HepG2 (cell line): ENCODE results near the gene KIF5B. TPM values are rescaled to one million over a fixed set of nuclear protein-coding genes. Genes with fewer than 3 reads are reported as not detected.

Experiments used
- CBX5 ChIP-seq: sonication (generic); formaldehyde crosslinking; IDR thresholded peaks from 2 replicates; pipeline ENCODE4 v1.4.0; 2020; ENCODE audit warnings: missing genetic modification reagents, borderline replicate concordance
- CREB1 ChIP-seq, 2 experiments: fragments of 450-650 bp in 1 of 2; IDR thresholded peaks; 2 replicates each; pipeline ENCODE4 v1.6.1; 2016 to 2017; ENCODE audit warnings: control low read depth in 1 of 2, mild to moderate bottlenecking in 1 of 2, missing compliant biosample characterization in 1 of 2, missing genetic modification characterization in 1 of 2
- ELF1 ChIP-seq: sonication (generic); formaldehyde crosslinking; IDR thresholded peaks from 2 replicates; pipeline ENCODE4 v1.4.0; 2020; ENCODE audit warnings: missing genetic modification reagents
- FOSL2 ChIP-seq: sonication (generic); formaldehyde crosslinking; IDR thresholded peaks from 2 replicates; pipeline ENCODE4 v1.4.0; 2020; ENCODE audit warnings: missing genetic modification reagents
- KDM2A ChIP-seq: sonication (generic); formaldehyde crosslinking; IDR thresholded peaks from 2 replicates; pipeline ENCODE4 v1.4.0; 2020; ENCODE audit warnings: low read depth, missing genetic modification reagents, borderline replicate concordance
- KDM5B ChIP-seq: sonication (generic); formaldehyde crosslinking; IDR thresholded peaks from 2 replicates; pipeline ENCODE4 v1.4.0; 2020; ENCODE audit warnings: missing genetic modification reagents, mild to moderate bottlenecking, borderline replicate concordance
- NFYB ChIP-seq: sonication (generic); formaldehyde crosslinking; IDR thresholded peaks from 2 replicates; pipeline ENCODE4 v1.4.0; 2020; ENCODE audit warnings: missing genetic modification reagents
- NR2C2 ChIP-seq: sonication (generic); formaldehyde crosslinking; IDR thresholded peaks from 2 replicates; pipeline ENCODE4 v1.4.0; 2020; ENCODE audit warnings: missing genetic modification reagents, mild to moderate bottlenecking, moderate library complexity, borderline replicate concordance
- SOX5 ChIP-seq: IDR thresholded peaks from 2 replicates; pipeline ENCODE4 v1.6.1; 2016; ENCODE audit warnings: borderline replicate concordance
- SUZ12 ChIP-seq: fragments of 150-350 bp; IDR thresholded peaks from 2 replicates; pipeline ENCODE4 v1.6.1; 2014; ENCODE audit warnings: low read depth, low read length
- ZKSCAN5 ChIP-seq: sonication (generic); formaldehyde crosslinking; IDR thresholded peaks from 2 replicates; pipeline ENCODE4 v1.5.1; 2020; ENCODE audit warnings: mild to moderate bottlenecking, missing genetic modification reagents
- ZNF225 ChIP-seq: sonication (generic); formaldehyde crosslinking; IDR thresholded peaks from 2 replicates; pipeline ENCODE4 v1.4.0; 2020; ENCODE audit warnings: mild to moderate bottlenecking, missing genetic modification reagents
- ZNF282 ChIP-seq: fragments of 450-650 bp; IDR thresholded peaks from 2 replicates; pipeline ENCODE4 v1.6.1; 2018; ENCODE audit not compliant: partially characterized antibody
- ZNF563 ChIP-seq: sonication (generic); formaldehyde crosslinking; IDR thresholded peaks from 2 replicates; pipeline ENCODE4 v1.8.0; 2022; ENCODE audit warnings: mild to moderate bottlenecking, moderate library complexity, missing genetic modification reagents
- ZNF616 ChIP-seq: sonication (generic); formaldehyde crosslinking; IDR thresholded peaks from 2 replicates; pipeline ENCODE4 v1.5.0; 2020; ENCODE audit warnings: low read depth, mild to moderate bottlenecking, missing genetic modification reagents
- polyA plus RNA-seq, 8 experiments: library from polyadenylated mRNA; depleted of rRNA in 3 of 8; stranded (reverse) in 7 of 8; unstranded in 1 of 8; fragments of >200 nt; fragmentation: Illumina TruSeq in 4 of 8; extraction: Trizol in 4 of 8; gene quantifications; 2 replicates each; pipeline versions ENCODE4 v1.2.1 to v1.2.3, GENCODE V29; 2011 to 2016; ENCODE audit warnings: low read depth in 4 of 8, missing spikeins in 1 of 8, mixed read lengths in 1 of 8; ENCODE audit not compliant: insufficient read depth in 1 of 8
- total RNA-seq, 5 experiments: library from RNA; depleted of rRNA; stranded (reverse); fragments of >200 nt; fragmentation: Illumina TruSeq; extraction: Trizol; gene quantifications; 2 replicates each; pipeline ENCODE4 v1.2.3, GENCODE V29; 2016; ENCODE audit warnings: low read depth in 1 of 5
- TF ChIP-seq, protein P1 (sequence below): IDR thresholded peaks from 2 replicates; pipeline ENCODE4 v1.6.1; 2016; ENCODE audit warnings: control low read depth
- TF ChIP-seq, protein P2 (sequence below), 2 experiments: sonication (generic) in 1 of 2; formaldehyde crosslinking in 1 of 2; IDR thresholded peaks; 2 replicates each; pipeline versions ENCODE4 v1.4.0 to v1.6.1; 2018 to 2020; ENCODE audit warnings: missing genetic modification reagents in 2 of 2, borderline replicate concordance in 1 of 2, low read depth in 1 of 2, mild to moderate bottlenecking in 1 of 2, missing biosample characterization in 1 of 2
- TF ChIP-seq, protein P3 (sequence below): sonication (generic); formaldehyde crosslinking; IDR thresholded peaks from 2 replicates; pipeline ENCODE4 v1.4.0; 2020; ENCODE audit warnings: missing genetic modification reagents
- TF ChIP-seq, protein P4 (sequence below): sonication (generic); formaldehyde crosslinking; IDR thresholded peaks from 2 replicates; pipeline ENCODE4 v1.5.0; 2020; ENCODE audit warnings: mild to moderate bottlenecking, missing genetic modification reagents

The KIF5B gene
- total and polyA plus RNA-seq, 2 of the 13 experiments (the other 11 are each of a cell fraction or from before 2014, with no cell fraction given) = 34.3 to 133 TPM

DNA sequence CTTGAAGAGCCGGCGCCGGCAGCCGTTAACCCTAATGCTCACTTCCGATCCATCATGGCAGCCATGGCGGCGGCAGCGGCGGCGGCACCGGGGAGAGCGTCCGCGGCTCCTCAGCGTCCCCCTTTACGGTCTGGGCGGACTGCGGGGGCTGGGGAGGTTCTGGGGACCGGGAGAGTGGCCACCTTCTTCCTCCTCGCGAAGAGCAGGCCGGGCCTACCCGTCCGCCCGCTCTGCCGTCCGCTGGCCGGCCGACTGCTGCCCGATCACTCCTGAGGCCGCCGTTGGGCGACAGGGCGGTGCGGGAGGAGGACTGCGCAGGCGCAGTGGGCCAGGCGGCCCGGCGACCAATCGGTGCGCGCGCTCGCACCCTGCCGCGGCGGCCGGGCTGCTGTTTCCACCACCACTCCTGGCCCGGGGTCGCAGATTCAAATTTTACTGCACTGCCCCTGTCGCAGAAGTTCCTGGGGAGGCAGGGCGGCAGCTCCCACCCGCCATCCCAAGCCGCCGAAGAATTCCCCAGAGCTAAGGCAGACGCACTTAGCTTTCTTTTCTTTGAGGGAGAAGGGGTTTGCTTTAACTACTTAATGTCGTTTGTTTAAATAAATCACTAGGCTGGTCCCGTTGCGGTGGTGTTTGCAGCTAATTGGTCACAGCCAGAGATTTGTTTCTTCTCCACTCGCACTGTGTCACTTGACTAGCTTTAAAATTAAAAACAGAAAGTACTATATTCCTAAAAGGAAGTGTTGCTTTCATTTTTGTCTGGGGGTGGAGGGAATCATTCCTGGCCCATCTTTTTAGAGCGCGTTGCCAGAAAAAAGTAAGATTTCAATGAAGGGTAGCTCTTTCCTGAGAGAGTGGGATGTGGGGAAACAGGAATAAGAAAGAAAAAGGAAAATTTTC is at the start of gene KIF5B (continued):
- TF ChIP-seq ZKSCAN5 (CRISPR knock-in tag) (no peak), FOSL2 (peak; percentile 15; the same call in 1 of the 2 replicates), ZNF616 (CRISPR knock-in tag) (no peak; the same call in 1 of the 2 replicates), ZNF282 (no peak), ZNF225 (peak; percentile 81; the same call in 1 of the 2 replicates), CREB1 (IDR thresholded peaks at IDR 0.05) (no peak), CREB1 (CRISPR knock-in tag; IDR thresholded peaks at IDR 0.05) (no peak), NR2C2 (CRISPR knock-in tag) (no peak), SOX5 (CRISPR knock-in tag) (peak; percentile 57; the same call in 1 of the 2 replicates), ZNF563 (CRISPR knock-in tag) (0 out of 2 replicates have a peak, but pooled peaks have one; percentile 21), SUZ12 (no peak), NFYB (peak; percentile 67), ELF1 (CRISPR knock-in tag) (no peak), KDM2A (CRISPR knock-in tag) (peak; percentile 59; the same call in 1 of the 2 replicates), KDM5B (peak; percentile 81), CBX5 (no peak)
- TF ChIP-seq, protein P1, sequence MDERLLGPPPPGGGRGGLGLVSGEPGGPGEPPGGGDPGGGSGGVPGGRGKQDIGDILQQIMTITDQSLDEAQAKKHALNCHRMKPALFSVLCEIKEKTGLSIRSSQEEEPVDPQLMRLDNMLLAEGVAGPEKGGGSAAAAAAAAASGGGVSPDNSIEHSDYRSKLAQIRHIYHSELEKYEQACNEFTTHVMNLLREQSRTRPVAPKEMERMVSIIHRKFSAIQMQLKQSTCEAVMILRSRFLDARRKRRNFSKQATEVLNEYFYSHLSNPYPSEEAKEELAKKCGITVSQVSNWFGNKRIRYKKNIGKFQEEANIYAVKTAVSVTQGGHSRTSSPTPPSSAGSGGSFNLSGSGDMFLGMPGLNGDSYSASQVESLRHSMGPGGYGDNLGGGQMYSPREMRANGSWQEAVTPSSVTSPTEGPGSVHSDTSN (CRISPR knock-in tag) = no peak
- TF ChIP-seq, protein P2, sequence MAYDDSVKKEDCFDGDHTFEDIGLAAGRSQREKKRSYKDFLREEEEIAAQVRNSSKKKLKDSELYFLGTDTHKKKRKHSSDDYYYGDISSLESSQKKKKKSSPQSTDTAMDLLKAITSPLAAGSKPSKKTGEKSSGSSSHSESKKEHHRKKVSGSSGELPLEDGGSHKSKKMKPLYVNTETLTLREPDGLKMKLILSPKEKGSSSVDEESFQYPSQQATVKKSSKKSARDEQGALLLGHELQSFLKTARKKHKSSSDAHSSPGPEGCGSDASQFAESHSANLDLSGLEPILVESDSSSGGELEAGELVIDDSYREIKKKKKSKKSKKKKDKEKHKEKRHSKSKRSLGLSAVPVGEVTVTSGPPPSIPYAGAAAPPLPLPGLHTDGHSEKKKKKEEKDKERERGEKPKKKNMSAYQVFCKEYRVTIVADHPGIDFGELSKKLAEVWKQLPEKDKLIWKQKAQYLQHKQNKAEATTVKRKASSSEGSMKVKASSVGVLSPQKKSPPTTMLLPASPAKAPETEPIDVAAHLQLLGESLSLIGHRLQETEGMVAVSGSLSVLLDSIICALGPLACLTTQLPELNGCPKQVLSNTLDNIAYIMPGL (CRISPR knock-in tag; IDR thresholded peaks at IDR 0.05; ENCODE audit: borderline replicate concordance in 1 of 2, low read depth in 1 of 2) = peak; percentile 32 to 77; a peak in 3 of 4 replicates
- TF ChIP-seq, protein P3, sequence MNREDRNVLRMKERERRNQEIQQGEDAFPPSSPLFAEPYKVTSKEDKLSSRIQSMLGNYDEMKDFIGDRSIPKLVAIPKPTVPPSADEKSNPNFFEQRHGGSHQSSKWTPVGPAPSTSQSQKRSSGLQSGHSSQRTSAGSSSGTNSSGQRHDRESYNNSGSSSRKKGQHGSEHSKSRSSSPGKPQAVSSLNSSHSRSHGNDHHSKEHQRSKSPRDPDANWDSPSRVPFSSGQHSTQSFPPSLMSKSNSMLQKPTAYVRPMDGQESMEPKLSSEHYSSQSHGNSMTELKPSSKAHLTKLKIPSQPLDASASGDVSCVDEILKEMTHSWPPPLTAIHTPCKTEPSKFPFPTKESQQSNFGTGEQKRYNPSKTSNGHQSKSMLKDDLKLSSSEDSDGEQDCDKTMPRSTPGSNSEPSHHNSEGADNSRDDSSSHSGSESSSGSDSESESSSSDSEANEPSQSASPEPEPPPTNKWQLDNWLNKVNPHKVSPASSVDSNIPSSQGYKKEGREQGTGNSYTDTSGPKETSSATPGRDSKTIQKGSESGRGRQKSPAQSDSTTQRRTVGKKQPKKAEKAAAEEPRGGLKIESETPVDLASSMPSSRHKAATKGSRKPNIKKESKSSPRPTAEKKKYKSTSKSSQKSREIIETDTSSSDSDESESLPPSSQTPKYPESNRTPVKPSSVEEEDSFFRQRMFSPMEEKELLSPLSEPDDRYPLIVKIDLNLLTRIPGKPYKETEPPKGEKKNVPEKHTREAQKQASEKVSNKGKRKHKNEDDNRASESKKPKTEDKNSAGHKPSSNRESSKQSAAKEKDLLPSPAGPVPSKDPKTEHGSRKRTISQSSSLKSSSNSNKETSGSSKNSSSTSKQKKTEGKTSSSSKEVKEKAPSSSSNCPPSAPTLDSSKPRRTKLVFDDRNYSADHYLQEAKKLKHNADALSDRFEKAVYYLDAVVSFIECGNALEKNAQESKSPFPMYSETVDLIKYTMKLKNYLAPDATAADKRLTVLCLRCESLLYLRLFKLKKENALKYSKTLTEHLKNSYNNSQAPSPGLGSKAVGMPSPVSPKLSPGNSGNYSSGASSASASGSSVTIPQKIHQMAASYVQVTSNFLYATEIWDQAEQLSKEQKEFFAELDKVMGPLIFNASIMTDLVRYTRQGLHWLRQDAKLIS (CRISPR knock-in tag) = no peak
- TF ChIP-seq, protein P4, sequence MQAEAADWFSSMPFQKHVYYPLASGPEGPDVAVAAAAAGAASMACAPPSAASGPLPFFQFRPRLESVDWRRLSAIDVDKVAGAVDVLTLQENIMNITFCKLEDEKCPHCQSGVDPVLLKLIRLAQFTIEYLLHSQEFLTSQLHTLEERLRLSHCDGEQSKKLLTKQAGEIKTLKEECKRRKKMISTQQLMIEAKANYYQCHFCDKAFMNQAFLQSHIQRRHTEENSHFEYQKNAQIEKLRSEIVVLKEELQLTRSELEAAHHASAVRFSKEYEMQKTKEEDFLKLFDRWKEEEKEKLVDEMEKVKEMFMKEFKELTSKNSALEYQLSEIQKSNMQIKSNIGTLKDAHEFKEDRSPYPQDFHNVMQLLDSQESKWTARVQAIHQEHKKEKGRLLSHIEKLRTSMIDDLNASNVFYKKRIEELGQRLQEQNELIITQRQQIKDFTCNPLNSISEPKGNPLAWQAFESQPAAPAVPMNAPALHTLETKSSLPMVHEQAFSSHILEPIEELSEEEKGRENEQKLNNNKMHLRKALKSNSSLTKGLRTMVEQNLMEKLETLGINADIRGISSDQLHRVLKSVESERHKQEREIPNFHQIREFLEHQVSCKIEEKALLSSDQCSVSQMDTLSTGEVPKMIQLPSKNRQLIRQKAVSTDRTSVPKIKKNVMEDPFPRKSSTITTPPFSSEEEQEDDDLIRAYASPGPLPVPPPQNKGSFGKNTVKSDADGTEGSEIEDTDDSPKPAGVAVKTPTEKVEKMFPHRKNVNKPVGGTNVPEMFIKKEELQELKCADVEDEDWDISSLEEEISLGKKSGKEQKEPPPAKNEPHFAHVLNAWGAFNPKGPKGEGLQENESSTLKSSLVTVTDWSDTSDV (CRISPR knock-in tag) = peak; percentile 67; the same call in 1 of the 2 replicates
